GM15510 (cell line): ENCODE measurements around the gene HIVEP3.

Experiments
- POLR2A ChIP-seq: IDR thresholded peaks from 3 replicates; pipeline ENCODE4 v1.6.1; 2011; ENCODE audit warnings: borderline replicate concordance; ENCODE audit not compliant: insufficient read length; ENCODE audit errors: extremely low read depth

The HIVEP3 gene

GRCh38 chr1:41512701-41513382, 405.9 kb downstream of the HIVEP3 start:
- TF ChIP-seq POLR2A, result no peak

- TF ChIP-seq POLR2A, result no peak
Measured at GRCh38 chr1:41511239-41511540, 407.5 kb downstream of the HIVEP3 start.

GRCh38 chr1:41510531-41511238, 408.0 kb downstream of the HIVEP3 start:
- no peak for TF ChIP-seq POLR2A

GRCh38 chr1:41509270-41509671, 409.5 kb downstream of the HIVEP3 start:
- TF ChIP-seq POLR2A, result no peak

- no peak for TF ChIP-seq POLR2A
Measured at GRCh38 chr1:41508290-41508689, 410.4 kb downstream of the HIVEP3 start.

GRCh38 chr1:41507836-41508235, 410.9 kb downstream of the HIVEP3 start:
- no peak for TF ChIP-seq POLR2A

- TF ChIP-seq POLR2A, result no peak
Measured at GRCh38 chr1:41507110-41507720, 411.5 kb downstream of the HIVEP3 start.

- no peak for TF ChIP-seq POLR2A
Measured at GRCh38 chr1:41504114-41505035, 414.3 kb downstream of the HIVEP3 start.

- no peak for TF ChIP-seq POLR2A
Measured at GRCh38 chr1:41503538-41504113, 415.1 kb downstream of the HIVEP3 start.

GRCh38 chr1:41502912-41503311, 415.8 kb downstream of the HIVEP3 start:
- TF ChIP-seq POLR2A, result no peak

GRCh38 chr1:41501581-41501980, 417.1 kb downstream of the HIVEP3 start:
- TF ChIP-seq POLR2A, result no peak

- TF ChIP-seq POLR2A, result no peak
Measured at GRCh38 chr1:41500781-41501518, 417.8 kb downstream of the HIVEP3 start.

GRCh38 chr1:41500378-41500777, 418.3 kb downstream of the HIVEP3 start:
- TF ChIP-seq POLR2A, result no peak

- no peak for TF ChIP-seq POLR2A
Measured at GRCh38 chr1:41499591-41499990, 419.1 kb downstream of the HIVEP3 start.
